GM23338 (cell line): Measurements from ENCODE around the gene POLR3A. TPM values are rescaled to one million over a fixed set of nuclear protein-coding genes. Genes with fewer than 3 reads are reported as not detected.

ENCODE experiments used
- ATAC-seq: fragments of 200-7000 bp; cut with Tn5 transposase; 3 replicates; pipeline ENCODE4 v1.9.1; 2020
- DNase-seq: peaks from one replicate; pipeline ENCODE4 v3.0.0-alpha.2; 2015; ENCODE audit warnings: low spot score
- H2AFZ ChIP-seq: fragments of 200-600 bp; sonication (generic); 2 replicates; pipeline ENCODE4 v1.8.0; 2016; ENCODE audit warnings: antibody characterized with exemption, mild to moderate bottlenecking, moderate library complexity
- H3F3A ChIP-seq: fragments of 200-600 bp; sonication (generic); replicated peaks from 2 replicates; pipeline ENCODE4 v1.8.0; 2017; ENCODE audit warnings: antibody characterized with exemption, mixed run types, low read depth
- H3K27ac ChIP-seq: fragments of 200-600 bp; sonication (generic); 2 replicates; pipeline ENCODE4 v1.6.1; 2016; ENCODE audit warnings: low read depth
- H3K27me3 ChIP-seq: fragments of 200-600 bp; sonication (generic); 2 replicates; pipeline ENCODE4 v1.8.0; 2016; ENCODE audit warnings: mild to moderate bottlenecking, mixed run types, moderate library complexity; ENCODE audit not compliant: insufficient read depth
- H3K36me3 ChIP-seq: fragments of 200-600 bp; sonication (generic); 2 replicates; pipeline ENCODE4 v1.8.0; 2016; ENCODE audit warnings: mild to moderate bottlenecking; ENCODE audit not compliant: insufficient read depth
- H3K4me1 ChIP-seq: fragments of 200-600 bp; sonication (generic); 2 replicates; pipeline ENCODE4 v1.8.0; 2016; ENCODE audit warnings: mild to moderate bottlenecking, moderate library complexity; ENCODE audit not compliant: insufficient read depth
- H3K4me2 ChIP-seq: fragments of 200-600 bp; sonication (generic); 2 replicates; pipeline ENCODE4 v1.7.1; 2017; ENCODE audit warnings: mixed run types
- H3K4me3 ChIP-seq: fragments of 200-600 bp; sonication (generic); 2 replicates; pipeline ENCODE4 v1.6.1; 2016; ENCODE audit warnings: mixed run types
- H3K79me2 ChIP-seq: fragments of 200-600 bp; sonication (generic); replicated peaks from 2 replicates; pipeline ENCODE4 v1.8.0; 2017; ENCODE audit warnings: mild to moderate bottlenecking; ENCODE audit not compliant: insufficient read depth
- H3K9me2 ChIP-seq: fragments of 200-600 bp; sonication (generic); 2 replicates; pipeline ENCODE4 v1.8.0; 2017; ENCODE audit not compliant: insufficient read depth
- H4K20me1 ChIP-seq: fragments of 200-600 bp; sonication (generic); replicated peaks from 2 replicates; pipeline ENCODE4 v1.8.0; 2017; ENCODE audit warnings: mild to moderate bottlenecking; ENCODE audit not compliant: insufficient read depth
- H3K27ac Mint-ChIP-seq: 2 replicates; pipeline ENCODE4 v1.8.0; 2020; ENCODE audit warnings: inconsistent platforms, mild to moderate bottlenecking, moderate library complexity, mixed read lengths
- H3K27me3 Mint-ChIP-seq: 3 replicates; pipeline ENCODE4 v1.8.0; 2022; ENCODE audit warnings: low read depth, mild to moderate bottlenecking, moderate library complexity, mixed read lengths, inconsistent platforms; ENCODE audit not compliant: insufficient read depth, poor library complexity
- H3K36me3 Mint-ChIP-seq: 3 replicates; pipeline ENCODE4 v1.8.0; 2021; ENCODE audit warnings: low read depth, mild to moderate bottlenecking, inconsistent platforms, moderate library complexity, mixed read lengths
- H3K4me1 Mint-ChIP-seq: 3 replicates; pipeline ENCODE4 v1.8.0; 2020; ENCODE audit warnings: mild to moderate bottlenecking, inconsistent platforms, mixed read lengths
- H3K4me3 Mint-ChIP-seq: 3 replicates; pipeline ENCODE4 v1.8.0; 2021; ENCODE audit warnings: moderate library complexity, mild to moderate bottlenecking, inconsistent platforms, mixed read lengths
- H3K9me3 Mint-ChIP-seq: 3 replicates; pipeline ENCODE4 v1.8.0; 2020; ENCODE audit warnings: moderate library complexity, mild to moderate bottlenecking, inconsistent platforms, mixed read lengths
- CREB1 ChIP-seq: fragments of 250-450 bp; sonication (Bioruptor Pico); IDR thresholded peaks from 2 replicates; pipeline ENCODE4 v1.5.0; 2020; ENCODE audit warnings: low read depth, mild to moderate bottlenecking, moderate library complexity
- CTCF ChIP-seq, 2 experiments: fragments of 200-600 bp in 1 of 2; sonication (generic) in 1 of 2; conservative IDR thresholded peaks; 2 replicates each; pipeline versions ENCODE4 v1.5.1 to v1.6.1; 2016 to 2017; ENCODE audit warnings: antibody characterized with exemption in 2 of 2, low read depth in 2 of 2, mild to moderate bottlenecking in 2 of 2, moderate library complexity in 1 of 2
- ETS1 ChIP-seq: IDR thresholded peaks from 2 replicates; pipeline ENCODE4 v1.6.1; 2016; ENCODE audit warnings: antibody characterized with exemption
- EZH2 ChIP-seq: fragments of 200-600 bp; sonication (generic); IDR thresholded peaks from one replicate; pipeline ENCODE4 v1.8.0; 2017; ENCODE audit warnings: antibody characterized with exemption, mild to moderate bottlenecking, low read depth; ENCODE audit not compliant: unreplicated experiment
- EZH2phosphoT487 ChIP-seq: fragments of 200-600 bp; sonication (generic); IDR thresholded peaks from one replicate; pipeline ENCODE4 v1.8.1; 2018; ENCODE audit warnings: antibody characterized with exemption; ENCODE audit not compliant: unreplicated experiment
- JUNB ChIP-seq: IDR thresholded peaks from one replicate; pipeline ENCODE4 v1.6.1; 2016; ENCODE audit warnings: antibody characterized with exemption; ENCODE audit not compliant: unreplicated experiment
- NANOG ChIP-seq: IDR thresholded peaks from 2 replicates; pipeline ENCODE4 v1.6.1; 2016; ENCODE audit warnings: antibody characterized with exemption, borderline replicate concordance
- POLR2AphosphoS5 ChIP-seq: IDR thresholded peaks from 2 replicates; pipeline ENCODE4 v1.6.1; 2016; ENCODE audit warnings: antibody characterized with exemption, low read depth
- REST ChIP-seq: IDR thresholded peaks from one replicate; pipeline ENCODE4 v1.6.1; 2018; ENCODE audit warnings: antibody characterized with exemption; ENCODE audit not compliant: unreplicated experiment
- STAT1 ChIP-seq: IDR thresholded peaks from one replicate; pipeline ENCODE4 v1.6.1; 2016; ENCODE audit warnings: antibody characterized with exemption; ENCODE audit not compliant: unreplicated experiment
- ZNF114 ChIP-seq: fragments of 250-450 bp; sonication (Bioruptor Pico); IDR thresholded peaks from 2 replicates; pipeline ENCODE4 v1.5.0; 2020; ENCODE audit warnings: mild to moderate bottlenecking, moderate library complexity
- ZNF331 ChIP-seq: fragments of 250-450 bp; sonication (Bioruptor Pico); IDR thresholded peaks from 2 replicates; pipeline ENCODE4 v1.5.0; 2020; ENCODE audit warnings: low read depth, mild to moderate bottlenecking, moderate library complexity
- ZNF462 ChIP-seq: fragments of 250-450 bp; sonication (Bioruptor Pico); IDR thresholded peaks from 2 replicates; pipeline ENCODE4 v1.5.0; 2020; ENCODE audit warnings: mild to moderate bottlenecking, moderate library complexity
- polyA plus RNA-seq: library from polyadenylated mRNA; unstranded; fragments of >200 nt; fragmentation: Nextera tagmentation; extraction: Ambion mirVana; gene quantifications from 2 replicates; pipeline ENCODE4 v1.2.1, GENCODE V29; 2016
- total RNA-seq: library from RNA; depleted of rRNA; stranded (reverse); fragments of >200 nt; shearing (Covaris generic); gene quantifications from 2 replicates; pipeline ENCODE4 v1.2.3, GENCODE V29; 2014

The POLR3A gene
- total and polyA plus RNA-seq, 2 experiments from 2014 or later: 11.6 to 35.5 TPM

- Histone ChIP-seq H2AFZ (no peak overlapping the region), H3K9me2 (no peaks in the 10 kb centered on the region), H3K27me3 (no peaks in the 10 kb centered on the region), H4K20me1 (peaks cover 31% of the 10 kb centered on the region), H3K79me2 (peaks cover 29% of the 10 kb centered on the region), H3K4me2 (no peak overlapping the region), H3K36me3 (peaks cover 62% of the 10 kb centered on the region), H3K4me3 (no peak overlapping the region), H3K4me1 (no peaks in the 10 kb centered on the region), H3F3A (0 out of 2 replicates have a peak, but pooled peaks cover 6% of the 10 kb centered on the region), H3K27ac (no peak overlapping the region)
- no peak overlapping the region for H3K4me3 Mint-ChIP-seq
- peaks cover 72% of the 10 kb centered on the region for H3K36me3 Mint-ChIP-seq
- peaks cover 4% of the 10 kb centered on the region for H3K27me3 Mint-ChIP-seq
- no peak for TF ChIP-seq JUNB
- TF ChIP-seq EZH2: no peak
- TF ChIP-seq ZNF331: no peak
- no peak for TF ChIP-seq ZNF462 (CRISPR knock-in tag)
- no peak for TF ChIP-seq REST
- TF ChIP-seq ETS1: no peak
- no peak for TF ChIP-seq CTCF (conservative IDR thresholded peaks at IDR 0.05; ENCODE audit: low read depth in 2 of 2)
- no peak for TF ChIP-seq POLR2AphosphoS5
- TF ChIP-seq ZNF114: no peak
- TF ChIP-seq CREB1: no peak
- no peak for TF ChIP-seq NANOG
- TF ChIP-seq EZH2phosphoT487: no peak
- no peak for TF ChIP-seq STAT1
- H3K4me1 Mint-ChIP-seq: peaks cover 10% of the 10 kb centered on the region
- ATAC-seq (no peak), DNase-seq (no peak)
- no peaks in the 10 kb centered on the region for H3K9me3 Mint-ChIP-seq
- no peak overlapping the region for H3K27ac Mint-ChIP-seq
These were observed 3.5 kb downstream of the POLR3A start for GRCh38 chr10:78025685-78026364.
